Activated CD8-positive, alpha-beta T cell treated with anti-CD3 and anti-CD28 coated beads for 36 hours (primary cell): Measurements from ENCODE around the gene TRIP10. TPM values are rescaled to one million over a fixed set of nuclear protein-coding genes. Genes with fewer than 3 reads are reported as not detected.

Experiments
- microRNA-seq: library from miRNA; unstranded; fragments of <30 nt; microRNA quantifications from one replicate; pipeline ENCODE4 v1.2.0, GENCODE V29; 2022; ENCODE audit warnings: borderline microRNAs expressed, borderline replicate concordance
- total RNA-seq, 2 experiments: library from RNA; stranded (reverse); gene quantifications; one replicate each; pipeline ENCODE4 v1.2.3, GENCODE V29; 2021

The TRIP10 gene
- total RNA-seq, 2 experiments from 2014 or later: 33.8 to 34.3 TPM

Small RNAs within 50 kb of the gene (microRNA-seq; reads per million reads assigned to microRNA genes)
- gene MIR6791: not detected

Other genes starting within 250 kb of the TRIP10 start
- gene TUBB4A, start 237.4 kb upstream of the TRIP10 start, total RNA-seq: 10 to 100 TPM in 1 of 2 experiments, 1 to 10 TPM in 1; 9.6 to 10.6 TPM
- gene TNFSF9, start 208.7 kb upstream of the TRIP10 start, total RNA-seq: 1 to 10 TPM; 3.0 to 3.1 TPM
- 10 to 100 TPM; 24.6 to 26.2 TPM for gene CD70, start 148.5 kb upstream of the TRIP10 start, total RNA-seq
- 10 to 100 TPM; 41.7 to 43.8 TPM for gene TNFSF14, start 69.5 kb upstream of the TRIP10 start, total RNA-seq
- 1 to 10 TPM in 1 of 2 experiments, under 1 TPM in 1; 0.34 to 1.1 TPM for gene C3, start 19.0 kb upstream of the TRIP10 start, total RNA-seq
- gene GPR108, start 2.1 kb upstream of the TRIP10 start, total RNA-seq: 10 to 100 TPM; 58.2 to 64.8 TPM
- 10 to 100 TPM; 20.6 to 20.9 TPM for gene SH2D3A, start 27.8 kb downstream of the TRIP10 start, total RNA-seq
- 10 to 100 TPM; 61.7 to 65.4 TPM for gene VAV1, start 33.0 kb downstream of the TRIP10 start, total RNA-seq
- gene ADGRE1, start 147.9 kb downstream of the TRIP10 start, total RNA-seq: 1 to 10 TPM; 1.2 to 1.6 TPM